ENCODE measurements around the gene MCTP1.

DNA sequence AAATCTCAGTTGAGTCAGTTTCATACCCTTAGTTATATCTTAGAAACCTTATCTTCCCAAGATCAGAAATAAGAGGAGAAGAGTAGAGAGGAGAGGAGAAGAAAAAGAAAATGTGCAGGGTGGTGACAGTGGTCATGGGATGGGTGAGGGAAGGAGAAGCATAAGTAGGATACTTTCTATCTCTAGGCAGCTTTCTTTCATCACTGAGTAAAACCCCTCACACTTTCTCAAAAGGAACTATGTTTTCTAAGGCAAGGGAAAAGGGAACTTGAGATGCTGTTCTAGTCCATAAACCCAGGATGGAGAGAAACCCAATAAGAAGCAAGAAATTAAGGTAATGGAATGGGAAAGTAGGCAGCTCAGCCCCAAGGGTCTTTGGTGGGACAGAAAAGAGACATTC, 225.3 kb downstream of the MCTP1 start:
- TF ChIP-seq, protein P1, sequence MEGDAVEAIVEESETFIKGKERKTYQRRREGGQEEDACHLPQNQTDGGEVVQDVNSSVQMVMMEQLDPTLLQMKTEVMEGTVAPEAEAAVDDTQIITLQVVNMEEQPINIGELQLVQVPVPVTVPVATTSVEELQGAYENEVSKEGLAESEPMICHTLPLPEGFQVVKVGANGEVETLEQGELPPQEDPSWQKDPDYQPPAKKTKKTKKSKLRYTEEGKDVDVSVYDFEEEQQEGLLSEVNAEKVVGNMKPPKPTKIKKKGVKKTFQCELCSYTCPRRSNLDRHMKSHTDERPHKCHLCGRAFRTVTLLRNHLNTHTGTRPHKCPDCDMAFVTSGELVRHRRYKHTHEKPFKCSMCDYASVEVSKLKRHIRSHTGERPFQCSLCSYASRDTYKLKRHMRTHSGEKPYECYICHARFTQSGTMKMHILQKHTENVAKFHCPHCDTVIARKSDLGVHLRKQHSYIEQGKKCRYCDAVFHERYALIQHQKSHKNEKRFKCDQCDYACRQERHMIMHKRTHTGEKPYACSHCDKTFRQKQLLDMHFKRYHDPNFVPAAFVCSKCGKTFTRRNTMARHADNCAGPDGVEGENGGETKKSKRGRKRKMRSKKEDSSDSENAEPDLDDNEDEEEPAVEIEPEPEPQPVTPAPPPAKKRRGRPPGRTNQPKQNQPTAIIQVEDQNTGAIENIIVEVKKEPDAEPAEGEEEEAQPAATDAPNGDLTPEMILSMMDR (IDR thresholded peaks at IDR 0.05): no peak
- TF ChIP-seq POLR2AphosphoS5 (IDR thresholded peaks at IDR 0.05) (no peak), POLR2A (IDR thresholded peaks at IDR 0.05) (no peak)
